Mesenchymal stem cell (in vitro differentiated cells and primary cell): ENCODE data around the gene RASA3.

ENCODE experiments used
- DNase-seq: peaks from one replicate; pipeline ENCODE4 v3.0.0-alpha.2; 2013
- H2AFZ ChIP-seq: one replicate; pipeline ENCODE4 v1.6.1; 2013; ENCODE audit warnings: low read depth, mild to moderate bottlenecking, control low read depth, inconsistent platforms, low read length, moderate library complexity
- H2AK5ac ChIP-seq: 2 replicates; pipeline ENCODE4 v1.6.1; 2013; ENCODE audit warnings: low read length, moderate library complexity, mild to moderate bottlenecking, inconsistent platforms; ENCODE audit not compliant: severe bottlenecking
- H2BK120ac ChIP-seq: one replicate; pipeline ENCODE4 v1.6.1; 2013; ENCODE audit warnings: low read depth, mild to moderate bottlenecking, inconsistent platforms, low read length, moderate library complexity
- H2BK12ac ChIP-seq, 2 experiments: one replicate each; pipeline ENCODE4 v1.6.1; 2013; ENCODE audit warnings: inconsistent platforms in 2 of 2, low read length in 2 of 2, mild to moderate bottlenecking in 2 of 2, moderate library complexity in 2 of 2, control low read depth in 1 of 2
- H2BK15ac ChIP-seq: one replicate; pipeline ENCODE4 v1.6.1; 2013; ENCODE audit warnings: mild to moderate bottlenecking, low read depth, inconsistent platforms; ENCODE audit not compliant: poor library complexity, severe bottlenecking
- H2BK5ac ChIP-seq: 2 replicates; pipeline ENCODE4 v1.6.1; 2013; ENCODE audit warnings: low read depth, mild to moderate bottlenecking, low read length, control low read depth, inconsistent platforms; ENCODE audit not compliant: poor library complexity, severe bottlenecking
- H3K14ac ChIP-seq, 2 experiments: one replicate each; pipeline ENCODE4 v1.6.1; 2013; ENCODE audit warnings: inconsistent platforms in 2 of 2, low read length in 2 of 2, control low read depth in 1 of 2, mild to moderate bottlenecking in 1 of 2, moderate library complexity in 1 of 2
- H3K18ac ChIP-seq, 2 experiments: one replicate each; pipeline ENCODE4 v1.6.1; 2013; ENCODE audit warnings: inconsistent platforms in 2 of 2, low read length in 2 of 2, control low read depth in 1 of 2, low read depth in 1 of 2, mild to moderate bottlenecking in 1 of 2
- H3K23ac ChIP-seq, 2 experiments: one replicate each; pipeline ENCODE4 v1.6.1; 2013; ENCODE audit warnings: inconsistent platforms in 2 of 2, low read length in 2 of 2, mild to moderate bottlenecking in 2 of 2, moderate library complexity in 2 of 2, control low read depth in 1 of 2
- H3K27ac ChIP-seq: 2 replicates; pipeline ENCODE4 v1.5.1; 2013; ENCODE audit warnings: mild to moderate bottlenecking, moderate library complexity, low read length, control low read depth, inconsistent platforms; ENCODE audit not compliant: poor library complexity, severe bottlenecking
- H3K27me3 ChIP-seq, 2 experiments: 2 replicates each; pipeline versions ENCODE4 v1.6.1 to v1.7.0; 2013; ENCODE audit warnings: low read length in 2 of 2, mild to moderate bottlenecking in 2 of 2, moderate library complexity in 2 of 2, control low read depth in 1 of 2, inconsistent platforms in 1 of 2; ENCODE audit not compliant: control insufficient read depth in 1 of 2, insufficient read depth in 1 of 2
- H3K36me3 ChIP-seq, 2 experiments: 2 replicates each; pipeline versions ENCODE4 v1.6.1 to v1.7.0; 2013; ENCODE audit warnings: low read length in 2 of 2, control low read depth in 1 of 2, inconsistent platforms in 1 of 2, low read depth in 1 of 2, mild to moderate bottlenecking in 1 of 2; ENCODE audit not compliant: insufficient read depth in 2 of 2, control insufficient read depth in 1 of 2
- H3K4ac ChIP-seq, 2 experiments: one replicate each; pipeline ENCODE4 v1.6.1; 2013; ENCODE audit warnings: inconsistent platforms in 2 of 2, low read length in 2 of 2, mild to moderate bottlenecking in 2 of 2, moderate library complexity in 2 of 2, control low read depth in 1 of 2, low read depth in 1 of 2
- H3K4me1 ChIP-seq: 2 replicates; pipeline ENCODE4 v1.6.1; 2013; ENCODE audit warnings: low read depth, low read length, control low read depth; ENCODE audit not compliant: control insufficient read depth, insufficient read depth
- H3K4me2 ChIP-seq: 2 replicates; pipeline ENCODE4 v1.6.1; 2013; ENCODE audit warnings: low read length, mild to moderate bottlenecking, inconsistent platforms; ENCODE audit not compliant: poor library complexity, severe bottlenecking
- H3K4me3 ChIP-seq, 2 experiments: 2 replicates each; pipeline versions ENCODE4 v1.5.1 to v1.7.0; 2013; ENCODE audit warnings: low read length in 2 of 2, mild to moderate bottlenecking in 2 of 2, control low read depth in 1 of 2, low read depth in 1 of 2; ENCODE audit not compliant: insufficient read depth in 1 of 2
- H3K79me1 ChIP-seq: replicated peaks from 2 replicates; pipeline ENCODE4 v1.6.1; 2013; ENCODE audit warnings: mild to moderate bottlenecking, control low read depth, low read length, inconsistent platforms; ENCODE audit not compliant: poor library complexity, severe bottlenecking
- H3K9ac ChIP-seq: 2 replicates; pipeline ENCODE4 v1.7.0; 2013; ENCODE audit warnings: mild to moderate bottlenecking, low read length, moderate library complexity
- H3K9me3 ChIP-seq: 2 replicates; pipeline ENCODE4 v1.7.0; 2013; ENCODE audit warnings: mild to moderate bottlenecking, low read length; ENCODE audit not compliant: control insufficient read depth
- H4K8ac ChIP-seq: one replicate; pipeline ENCODE4 v1.6.1; 2013; ENCODE audit warnings: inconsistent platforms, mild to moderate bottlenecking, low read length, moderate library complexity
- H4K91ac ChIP-seq: one replicate; pipeline ENCODE4 v1.6.1; 2013; ENCODE audit warnings: mild to moderate bottlenecking, low read length, inconsistent platforms
- WGBS: methylation state at CpG from one replicate; pipeline ENCODE4 v1.1.7; 2013; ENCODE audit warnings: mixed read lengths; 5-methylcytosine and 5-hydroxymethylcytosine counted together

The RASA3 gene

DNA sequence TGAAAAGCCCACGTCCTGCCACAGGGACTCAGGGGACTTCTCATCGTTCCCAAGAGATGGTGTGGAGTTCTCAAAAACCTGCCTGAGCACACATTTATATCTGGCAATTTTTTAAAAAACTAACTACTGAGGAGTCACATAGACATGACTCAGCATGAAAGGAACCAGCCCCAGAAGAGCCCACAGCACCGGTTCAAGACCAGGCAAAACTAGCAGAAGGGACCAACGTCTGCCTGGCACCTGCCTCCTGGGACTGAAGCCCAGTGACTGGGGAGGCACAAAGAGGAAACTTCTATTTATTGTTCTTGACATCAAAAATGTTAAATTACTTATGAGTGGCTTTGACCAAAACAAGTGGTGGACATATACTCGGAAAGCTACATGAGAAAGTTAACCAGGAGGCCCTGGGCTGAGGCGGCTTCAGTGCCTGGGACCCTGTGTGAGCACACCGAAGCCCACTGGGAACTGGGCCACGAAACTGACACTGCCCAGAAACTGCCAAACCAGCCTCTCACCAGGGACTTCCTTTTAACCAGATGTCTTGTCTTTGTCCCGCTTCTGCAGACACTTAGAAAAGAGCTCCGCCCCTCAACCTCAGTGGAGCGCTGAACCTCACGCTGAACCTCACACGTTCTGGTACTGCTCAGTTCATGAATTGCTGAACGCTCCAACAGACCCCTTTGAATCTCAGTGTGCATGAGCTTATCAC, 184.2 kb downstream of the RASA3 start:
- H3K23ac ChIP-seq, result no peak overlapping the region
- no peak overlapping the region for H2BK5ac ChIP-seq
- no peak overlapping the region for H4K8ac ChIP-seq
- no peak overlapping the region for H3K18ac ChIP-seq
- WGBS, result 90% methylated on average over 14 of the region's 14 CpGs
- peaks cover 16% of the 10 kb centered on the region for H3K79me1 ChIP-seq
- peaks cover 12% of the 10 kb centered on the region for H3K4me1 ChIP-seq
- peak overlapping the region; percentile 44 for H3K9ac ChIP-seq
- no peak overlapping the region for H2AFZ ChIP-seq
- H3K4me3 ChIP-seq, result no peak overlapping the region
- no peaks in the 10 kb centered on the region for H3K9me3 ChIP-seq
- H2AK5ac ChIP-seq, result no peak overlapping the region
- no peak overlapping the region for H4K91ac ChIP-seq
- no peak overlapping the region for H2BK120ac ChIP-seq
- peaks cover 0 to 66% of the 10 kb centered on the region in 2 experiments for H3K36me3 ChIP-seq
- H3K27me3 ChIP-seq, result no peaks in the 10 kb centered on the region
- H3K4ac ChIP-seq, result peak overlapping the region in 1 of 2 experiments; percentile 17
- no peak for DNase-seq
- no peak overlapping the region for H3K4me2 ChIP-seq
- H2BK15ac ChIP-seq, result no peak overlapping the region
- H3K14ac ChIP-seq, result no peak overlapping the region
- H2BK12ac ChIP-seq, result peak overlapping the region in 1 of 2 experiments; percentile 31
- H3K27ac ChIP-seq, result no peak overlapping the region

DNA sequence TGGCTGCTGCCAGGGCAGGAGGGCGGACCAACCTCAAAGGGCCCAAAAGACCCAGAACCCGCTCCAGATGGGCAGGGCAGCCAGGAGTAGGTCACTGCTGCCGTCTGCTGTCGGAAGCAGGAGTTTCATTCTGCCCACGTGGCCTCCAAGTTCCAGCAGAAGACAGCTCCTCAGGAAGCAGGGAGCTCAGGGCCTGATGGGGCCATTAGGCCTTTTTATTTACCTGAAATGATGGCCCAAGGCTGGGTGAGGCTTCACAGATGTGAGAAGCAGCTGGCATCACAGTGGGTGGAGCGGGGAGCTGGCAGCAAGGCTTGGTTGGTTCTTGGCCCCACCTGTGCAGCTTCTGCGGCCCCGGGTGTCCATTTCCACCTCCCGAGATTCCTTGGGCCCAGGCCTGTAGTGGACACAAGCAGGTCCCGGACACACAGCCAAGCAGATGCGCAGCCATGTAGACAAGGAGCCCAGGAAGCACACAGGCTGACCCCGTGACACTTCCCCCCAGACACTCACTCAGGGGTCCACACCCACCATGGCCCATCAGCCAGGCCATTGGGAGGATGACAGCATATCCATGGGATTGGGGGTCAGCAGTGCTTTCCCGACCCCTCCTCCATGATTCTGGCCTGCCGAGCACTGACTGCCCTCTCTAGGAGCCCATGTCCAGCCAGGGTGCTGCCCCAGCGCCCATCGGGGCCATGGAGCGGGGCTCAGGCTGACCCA, 185.0 kb downstream of the RASA3 start:
- H3K14ac ChIP-seq, result no peak overlapping the region
- peak overlapping the region; percentile 50 for H2BK15ac ChIP-seq
- H4K8ac ChIP-seq, result no peak overlapping the region
- no peak overlapping the region for H4K91ac ChIP-seq
- no peaks in the 10 kb centered on the region for H3K9me3 ChIP-seq
- no peak overlapping the region for H3K27ac ChIP-seq
- H3K4me3 ChIP-seq, result no peak overlapping the region
- peaks cover 13% of the 10 kb centered on the region for H3K79me1 ChIP-seq
- H2BK120ac ChIP-seq, result no peak overlapping the region
- H3K27me3 ChIP-seq, result no peaks in the 10 kb centered on the region
- peak overlapping the region in 1 of 2 experiments; percentile 30 for H3K18ac ChIP-seq
- peaks cover 12% of the 10 kb centered on the region for H3K4me1 ChIP-seq
- H3K23ac ChIP-seq, result no peak overlapping the region
- DNase-seq, result peak; percentile 43
- no peak overlapping the region for H2AFZ ChIP-seq
- no peak overlapping the region for H2BK5ac ChIP-seq
- peaks cover 0 to 64% of the 10 kb centered on the region in 2 experiments for H3K36me3 ChIP-seq
- H2BK12ac ChIP-seq, result peak overlapping the region; percentile 31 to 60
- no peak overlapping the region for H2AK5ac ChIP-seq
- WGBS, result 80% methylated on average over 17 of the region's 17 CpGs
- peak overlapping the region; percentile 44 for H3K9ac ChIP-seq
- peak overlapping the region in 1 of 2 experiments; percentile 37 for H3K4ac ChIP-seq
- no peak overlapping the region for H3K4me2 ChIP-seq

DNA sequence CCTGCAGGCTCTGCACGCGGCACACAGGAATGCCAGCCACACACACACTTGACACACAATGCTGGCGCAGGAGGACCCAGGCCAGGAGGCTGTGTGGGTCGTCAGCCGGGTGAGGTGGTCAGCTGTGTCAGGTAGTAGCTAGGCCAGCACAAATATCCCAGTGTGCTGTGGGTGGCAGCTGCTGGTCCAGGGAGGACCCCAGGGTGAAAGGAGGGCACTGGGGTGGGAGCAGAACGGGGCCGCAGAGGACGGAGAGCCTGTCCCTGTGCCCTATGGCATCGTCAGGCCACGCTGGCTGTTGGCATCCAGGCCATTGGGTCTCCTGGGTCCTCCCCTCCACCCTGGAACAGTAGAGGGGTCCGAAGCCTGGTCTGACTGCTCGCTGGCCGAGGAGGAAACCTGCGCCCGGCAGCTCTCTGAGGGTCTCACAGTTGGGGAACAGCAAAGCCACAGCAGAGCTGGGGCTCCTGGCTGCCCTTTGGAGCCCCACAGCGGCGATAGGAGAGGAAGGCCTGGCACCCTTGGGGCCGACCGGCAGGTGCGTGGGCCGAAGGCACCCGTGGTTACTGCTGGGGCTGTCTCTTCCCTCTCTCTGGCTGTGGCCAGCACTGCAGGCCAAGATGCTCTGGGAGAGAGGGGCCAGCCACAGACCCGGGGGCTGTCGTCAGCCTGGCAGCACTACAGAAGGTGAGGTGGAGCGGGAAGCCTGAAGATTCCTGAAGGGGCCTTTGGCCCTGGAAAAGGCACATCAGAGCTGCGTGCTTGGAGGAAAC, 185.8 kb downstream of the RASA3 start:
- no peak overlapping the region for H3K27ac ChIP-seq
- no peak overlapping the region for H2BK15ac ChIP-seq
- H2AFZ ChIP-seq, result no peak overlapping the region
- H3K4ac ChIP-seq, result peak overlapping the region in 1 of 2 experiments; percentile 13
- no peak overlapping the region for H4K8ac ChIP-seq
- peaks cover 8% of the 10 kb centered on the region for H3K79me1 ChIP-seq
- H2BK12ac ChIP-seq, result peak overlapping the region; percentile 6 to 51
- H3K4me1 ChIP-seq, result peaks cover 12% of the 10 kb centered on the region
- H3K23ac ChIP-seq, result no peak overlapping the region
- H4K91ac ChIP-seq, result peak overlapping the region; percentile 57
- no peaks in the 10 kb centered on the region for H3K9me3 ChIP-seq
- DNase-seq, result no peak
- H3K18ac ChIP-seq, result peak overlapping the region in 1 of 2 experiments; percentile 30
- peak overlapping the region; percentile 44 for H3K9ac ChIP-seq
- 96% methylated on average over 26 of the region's 26 CpGs for WGBS
- no peak overlapping the region for H2AK5ac ChIP-seq
- no peak overlapping the region for H3K4me2 ChIP-seq
- H2BK120ac ChIP-seq, result peak overlapping the region; percentile 45
- H3K27me3 ChIP-seq, result no peaks in the 10 kb centered on the region
- H2BK5ac ChIP-seq, result no peak overlapping the region
- peaks cover 0 to 59% of the 10 kb centered on the region in 2 experiments for H3K36me3 ChIP-seq
- no peak overlapping the region for H3K4me3 ChIP-seq
- H3K14ac ChIP-seq, result no peak overlapping the region
